Stimulated activated CD4-positive, alpha-beta T cell treated with anti-CD3 and anti-CD28 coated beads, Interleukin-4, amount 100 ng/mL, for 24 hours (primary cell): ENCODE data around the gene UBB.

ENCODE experiments used
- DNase-seq: peaks from one replicate; pipeline ENCODE4 v3.0.0-alpha.2; 2020

Gene UBB

DNA sequence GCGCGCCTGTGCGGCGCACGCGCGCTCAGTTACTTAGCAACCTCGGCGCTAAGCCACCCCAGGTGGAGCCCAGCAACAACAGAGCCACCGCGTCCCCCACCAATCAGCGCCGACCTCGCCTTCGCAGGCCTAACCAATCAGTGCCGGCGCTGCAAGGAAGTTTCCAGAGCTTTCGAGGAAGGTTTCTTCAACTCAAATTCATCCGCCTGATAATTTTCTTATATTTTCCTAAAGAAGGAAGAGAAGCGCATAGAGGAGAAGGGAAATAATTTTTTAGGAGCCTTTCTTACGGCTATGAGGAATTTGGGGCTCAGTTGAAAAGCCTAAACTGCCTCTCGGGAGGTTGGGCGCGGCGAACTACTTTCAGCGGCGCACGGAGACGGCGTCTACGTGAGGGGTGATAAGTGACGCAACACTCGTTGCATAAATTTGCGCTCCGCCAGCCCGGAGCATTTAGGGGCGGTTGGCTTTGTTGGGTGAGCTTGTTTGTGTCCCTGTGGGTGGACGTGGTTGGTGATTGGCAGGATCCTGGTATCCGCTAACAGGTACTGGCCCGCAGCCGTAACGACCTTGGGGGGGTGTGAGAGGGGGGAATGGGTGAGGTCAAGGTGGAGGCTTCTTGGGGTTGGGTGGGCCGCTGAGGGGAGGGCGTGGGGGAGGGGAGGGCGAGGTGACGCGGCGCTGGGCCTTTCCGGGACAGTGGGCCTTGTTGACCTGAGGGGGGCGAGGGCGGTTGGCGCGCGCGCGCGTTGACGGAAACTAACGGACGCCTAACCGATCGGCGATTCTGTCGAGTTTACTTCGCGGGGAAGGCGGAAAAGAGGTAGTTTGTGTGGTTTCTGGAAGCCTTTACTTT is at the start of gene UBB:
UBB (plus strand) TSS at position 452 of the 856 bp plus-strand sequence. CDS start 817 bp downstream, outside the sequence.
- DNase-seq: peak; percentile 96

- DNase-seq: no peak
Measured at GRCh38 chr17:16338391-16338790, 42.5 kb upstream of the UBB start.

DNA sequence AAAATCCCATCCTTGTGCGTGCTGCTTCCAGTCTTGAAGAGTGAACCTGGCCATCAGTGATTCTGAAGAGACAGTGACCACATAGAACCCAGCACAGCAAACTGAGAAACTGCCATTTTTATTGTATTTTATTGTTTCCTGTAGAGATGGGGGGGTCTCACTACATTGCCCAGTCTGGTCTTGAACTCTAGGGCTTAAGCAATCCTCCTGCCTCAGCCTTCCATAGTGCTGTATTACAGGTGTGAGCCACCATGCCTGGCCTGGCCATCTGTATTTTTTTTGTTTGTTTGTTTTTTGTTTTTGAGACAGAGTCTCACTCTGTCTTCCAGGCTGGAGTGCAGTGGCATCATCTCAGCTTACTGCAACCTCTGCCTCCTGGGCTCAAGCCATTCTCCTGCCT is 41.5 kb upstream of the UBB start:
- DNase-seq: no peak

GRCh38 chr17:16339959-16340358 is 40.9 kb upstream of the UBB start:
- DNase-seq: no peak

DNA sequence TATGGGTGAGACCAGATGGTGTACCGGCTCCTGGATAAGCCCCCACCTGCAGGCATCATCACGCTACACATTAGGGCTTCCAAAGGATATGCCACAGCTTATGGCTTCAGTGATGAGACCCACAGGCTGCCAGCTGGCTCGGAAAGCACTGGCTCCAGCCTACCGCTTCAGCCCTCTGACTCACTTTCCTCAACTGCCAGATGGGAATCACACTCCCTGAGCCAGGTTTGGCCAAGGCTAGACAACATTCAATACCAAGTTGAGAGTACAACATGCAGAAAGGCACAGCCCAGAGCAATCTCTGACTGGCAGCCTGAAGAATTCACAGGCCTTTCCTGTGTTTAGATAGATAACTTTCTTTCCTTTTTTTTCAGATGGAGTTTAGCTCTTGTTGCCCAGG is 37.9 kb upstream of the UBB start:
- no peak for DNase-seq

DNA sequence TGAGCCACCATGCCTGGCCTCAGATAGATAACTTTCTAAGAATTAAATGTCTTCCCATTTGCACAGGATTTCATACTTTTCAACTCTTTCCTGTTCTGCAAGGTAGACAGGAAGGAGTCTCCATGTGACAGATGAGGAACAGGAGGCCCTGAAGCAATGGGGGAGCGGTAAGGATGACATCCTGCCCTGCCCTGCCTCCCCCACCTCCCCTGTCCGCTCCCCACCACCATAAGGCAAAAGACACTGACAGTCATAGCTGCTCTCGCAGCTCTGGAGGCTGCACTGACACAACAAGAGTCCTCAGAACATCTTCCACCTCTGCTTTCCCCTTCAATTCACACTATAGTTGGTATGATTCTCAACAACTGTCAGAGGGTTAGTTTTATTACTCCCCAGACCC is 37.3 kb upstream of the UBB start:
- DNase-seq: no peak

- DNase-seq: no peak
Measured at GRCh38 chr17:16345565-16345964, 35.3 kb upstream of the UBB start.

- no peak for DNase-seq
Measured at GRCh38 chr17:16346721-16347271, 34.1 kb upstream of the UBB start.

DNA sequence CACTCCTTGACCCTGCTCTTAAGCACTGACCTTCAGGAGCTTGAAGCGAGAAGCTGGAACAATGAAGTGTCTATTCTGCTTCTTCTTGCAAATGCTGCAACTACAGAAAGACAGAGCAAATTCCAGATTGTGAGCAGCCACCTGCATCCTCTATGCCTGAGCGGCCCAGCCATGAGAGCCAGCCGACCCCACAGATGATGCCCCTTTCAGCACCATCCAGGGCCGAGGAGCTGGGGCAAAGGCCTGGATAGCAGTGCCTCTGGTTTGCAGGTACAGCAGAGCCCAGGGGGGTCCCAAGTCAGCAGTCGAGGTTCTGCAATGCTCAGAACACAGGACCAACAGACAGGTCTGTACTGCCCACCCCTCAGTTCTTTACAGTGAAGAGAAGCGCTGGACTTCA is 32.3 kb upstream of the UBB start:
- DNase-seq: no peak

- DNase-seq: no peak
Measured at GRCh38 chr17:16349431-16349830, 31.5 kb upstream of the UBB start.

GRCh38 chr17:16351831-16352230 is 29.1 kb upstream of the UBB start:
- DNase-seq: no peak

- DNase-seq: peak; percentile 28
Measured at GRCh38 chr17:16352303-16352666, 28.6 kb upstream of the UBB start.

GRCh38 chr17:16352667-16353316 is 28.1 kb upstream of the UBB start:
- DNase-seq: peak; percentile 37

GRCh38 chr17:16353317-16354174 is 27.3 kb upstream of the UBB start, which contains the start of gene CENPV:
Gene CENPV, minus strand, starts transcription at chr17:16353469. Its CDS starts 33 bp downstream, at chr17:16353436.
- DNase-seq: peak; percentile 66

- DNase-seq: no peak
Measured at GRCh38 chr17:16354585-16354984, 26.3 kb upstream of the UBB start.

DNA sequence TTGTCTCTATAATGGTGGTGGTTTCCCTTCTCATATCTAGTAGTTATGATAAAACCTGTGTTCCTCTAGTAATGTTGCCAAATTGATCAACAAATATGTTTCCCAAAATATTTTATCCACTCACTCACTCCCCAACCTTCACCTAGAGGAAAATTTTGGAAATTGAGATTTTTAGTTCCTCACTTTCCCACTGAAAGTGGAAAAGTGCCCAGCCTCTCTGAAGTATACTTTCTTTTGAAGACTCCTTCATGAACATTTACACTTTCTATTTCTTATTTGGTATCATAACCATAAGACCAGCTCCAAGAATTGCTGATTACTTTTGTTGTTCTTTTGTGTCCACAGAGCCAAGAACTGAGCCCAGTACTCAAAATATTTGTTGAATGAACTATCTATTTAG is 22.5 kb upstream of the UBB start:
- DNase-seq: no peak

DNA sequence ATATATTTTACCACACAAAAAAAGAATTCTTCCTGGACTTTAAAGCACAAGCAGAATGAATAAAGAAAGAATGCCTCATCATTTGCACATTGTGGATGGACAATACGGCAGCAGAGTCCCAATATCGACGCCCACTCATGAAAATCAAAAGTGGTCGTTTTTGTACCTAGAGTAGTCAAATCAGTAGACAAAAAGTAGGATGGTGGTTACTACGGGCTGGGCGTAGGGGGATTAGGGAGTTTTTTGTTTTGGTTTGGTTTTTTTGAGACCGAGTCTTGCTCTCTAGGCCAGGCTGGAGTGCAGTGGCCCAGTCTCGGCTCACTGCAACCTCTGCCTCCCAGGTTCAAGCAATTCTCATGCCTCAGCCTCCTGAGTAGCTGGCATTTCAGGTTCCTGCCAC is 19.0 kb upstream of the UBB start:
- no peak for DNase-seq

- peak; percentile 82 for DNase-seq
Measured at GRCh38 chr17:16363749-16364536, 16.9 kb upstream of the UBB start.

DNA sequence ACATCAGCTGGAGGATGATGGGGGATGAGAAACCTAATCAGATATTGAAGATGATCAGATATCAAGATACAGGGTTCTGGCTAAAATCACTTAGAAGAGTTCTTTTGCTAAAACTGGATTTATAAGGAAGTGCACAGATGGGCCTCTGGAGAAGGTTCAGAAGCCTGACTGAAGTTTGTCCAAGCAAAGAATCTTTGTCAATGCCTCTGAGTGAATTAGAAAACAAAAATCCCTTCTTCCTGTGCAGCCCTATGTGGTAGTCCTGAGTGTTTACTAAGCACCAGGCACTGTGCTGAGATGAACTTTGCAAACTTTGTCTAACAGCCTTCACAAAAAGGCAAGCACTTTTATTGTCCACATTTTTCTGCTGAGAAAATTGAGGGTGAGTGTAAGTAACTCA is 16.3 kb upstream of the UBB start:
- DNase-seq: no peak

DNA sequence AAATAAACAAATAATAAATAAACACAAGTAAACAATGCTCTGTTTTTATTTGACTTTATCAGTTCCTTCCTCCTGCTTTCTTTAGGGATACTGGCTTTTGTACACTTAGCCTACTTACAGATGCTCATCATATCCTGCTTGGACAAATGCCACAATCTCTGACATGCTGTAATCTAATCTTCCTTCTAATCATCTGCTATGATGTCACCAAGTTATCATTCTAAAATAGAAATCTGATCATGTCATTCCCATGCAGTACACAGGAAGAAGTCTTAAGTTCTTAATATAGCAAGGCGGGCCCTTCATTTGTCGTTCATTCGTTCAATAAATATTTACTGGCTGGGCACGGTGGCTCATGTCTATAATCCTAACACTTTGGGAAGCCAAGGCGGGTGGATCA is 9.1 kb upstream of the UBB start:
- DNase-seq: no peak

GRCh38 chr17:16374146-16374938 is 6.5 kb upstream of the UBB start:
- DNase-seq: no peak
